Colonic mucosa (tissue), 4 donors: ENCODE results near the gene UPF3B. TPM values are rescaled to one million over a fixed set of nuclear protein-coding genes. Genes with fewer than 3 reads are reported as not detected.

Experiments used
- DNase-seq: peaks from one replicate; pipeline ENCODE4 v3.0.0-alpha.2; 2020
- H3K27ac ChIP-seq: fragments of 200-600 bp; one replicate; pipeline ENCODE4 v1.8.0; 2021
- H3K27me3 ChIP-seq: fragments of 200-600 bp; one replicate; pipeline ENCODE4 v1.8.0; 2021
- H3K36me3 ChIP-seq: fragments of 200-600 bp; one replicate; pipeline ENCODE4 v1.8.0; 2021
- H3K4me1 ChIP-seq: fragments of 200-600 bp; one replicate; pipeline ENCODE4 v1.8.0; 2021; ENCODE audit warnings: mild to moderate bottlenecking
- H3K4me3 ChIP-seq: fragments of 200-600 bp; one replicate; pipeline ENCODE4 v1.8.0; 2021
- H3K9ac ChIP-seq, 2 donors: one replicate each; pipeline ENCODE4 v1.7.0; 2013; ENCODE audit warnings: control low read depth in 2 of 2, low read depth in 2 of 2, low read length in 2 of 2
- H3K9me3 ChIP-seq: fragments of 200-600 bp; one replicate; pipeline ENCODE4 v1.8.0; 2021
- intact Hi-C: fragments of 100-400 bp; cut with DNase I; formaldehyde crosslinking; loops from one replicate; pipeline ENCODE4 v1.14.1; 2022
- total RNA-seq, 2 donors: library from RNA; stranded (reverse); fragmentation: NEBNext Ultra II Directional in 1 of 2; extraction: Animal tissue kit (Norgen Biotek cat#: 25700) in 1 of 2; gene quantifications; one replicate each; pipeline ENCODE4 v1.2.1, GENCODE V29; 2021
- TF ChIP-seq, protein P1 (sequence below): fragments of 200-600 bp; IDR thresholded peaks from one replicate; pipeline ENCODE4 v1.8.0; 2022; ENCODE audit warnings: antibody characterized with exemption, mild to moderate bottlenecking
- donor health status: healthy.
- donor health status: DM: no; HTN: no; CAD: no.
- donor health status: DM: no; HTN: no; CAD: no.

Gene UPF3B
- total RNA-seq, 2 donors from 2014 or later, result 10.2 to 10.5 TPM

DNA sequence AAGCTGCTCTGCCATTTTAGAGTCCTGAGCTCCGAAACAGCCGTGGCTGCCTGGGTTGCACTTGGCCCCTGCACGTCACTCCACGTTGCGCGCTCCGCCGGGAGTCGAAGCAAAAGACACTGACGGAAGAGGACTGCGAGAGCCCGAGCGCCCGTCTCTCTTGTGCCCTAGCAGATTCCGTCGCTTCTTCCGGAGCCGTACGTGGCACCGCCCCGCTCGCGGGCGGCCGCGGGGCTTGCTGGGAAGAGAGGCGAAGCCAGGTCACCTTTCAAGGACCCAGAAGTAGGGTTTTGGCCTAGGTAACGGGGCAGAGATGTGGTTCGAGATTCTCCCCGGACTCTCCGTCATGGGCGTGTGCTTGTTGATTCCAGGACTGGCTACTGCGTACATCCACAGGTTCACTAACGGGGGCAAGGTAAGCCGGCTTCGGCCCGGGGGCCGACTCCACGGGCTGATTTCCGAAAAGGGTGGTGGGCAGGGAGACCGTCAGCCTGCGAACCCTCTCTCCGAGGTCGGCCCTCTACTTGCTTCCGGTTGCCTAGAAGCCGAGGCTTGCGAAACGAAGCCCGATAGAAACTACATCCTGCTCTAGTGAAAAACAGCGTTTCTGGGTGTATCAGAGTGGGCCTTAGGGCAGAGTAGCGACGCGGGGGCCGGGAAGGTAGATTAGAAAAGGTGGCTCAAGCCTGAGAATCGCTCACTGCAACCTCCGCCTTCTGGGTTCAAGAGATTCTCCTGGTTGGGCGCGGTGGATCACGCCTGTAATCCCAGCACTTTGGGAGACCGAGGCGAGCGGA, 19.0 kb upstream of the UPF3B start, which contains the start of the genes NDUFA1 and RNF113A:
NDUFA1 (plus strand) TSS at position 234 of the 797 bp plus-strand sequence; CDS start at position 314, 80 bp downstream.
RNF113A (minus strand) TSS at position 135 of the 797 bp plus-strand sequence; CDS start at position 15, 120 bp downstream.
- peak within 1 kb of the TSS; percentile 79 for H3K27ac ChIP-seq
- H3K27me3 ChIP-seq, result no peaks in the 10 kb centered on the region
- no peaks in the 10 kb centered on the region for H3K4me1 ChIP-seq
- intact Hi-C loops, result no loop called here
- peak within 1 kb of the TSS; percentile 42 for H3K4me3 ChIP-seq
- no peaks in the 10 kb centered on the region for H3K36me3 ChIP-seq
- no peaks in the 10 kb centered on the region for H3K9me3 ChIP-seq
- H3K9ac ChIP-seq, result peak within 1 kb of the TSS; percentile 89 to 95
- peak; percentile 87 for DNase-seq
- TF ChIP-seq, protein P1, sequence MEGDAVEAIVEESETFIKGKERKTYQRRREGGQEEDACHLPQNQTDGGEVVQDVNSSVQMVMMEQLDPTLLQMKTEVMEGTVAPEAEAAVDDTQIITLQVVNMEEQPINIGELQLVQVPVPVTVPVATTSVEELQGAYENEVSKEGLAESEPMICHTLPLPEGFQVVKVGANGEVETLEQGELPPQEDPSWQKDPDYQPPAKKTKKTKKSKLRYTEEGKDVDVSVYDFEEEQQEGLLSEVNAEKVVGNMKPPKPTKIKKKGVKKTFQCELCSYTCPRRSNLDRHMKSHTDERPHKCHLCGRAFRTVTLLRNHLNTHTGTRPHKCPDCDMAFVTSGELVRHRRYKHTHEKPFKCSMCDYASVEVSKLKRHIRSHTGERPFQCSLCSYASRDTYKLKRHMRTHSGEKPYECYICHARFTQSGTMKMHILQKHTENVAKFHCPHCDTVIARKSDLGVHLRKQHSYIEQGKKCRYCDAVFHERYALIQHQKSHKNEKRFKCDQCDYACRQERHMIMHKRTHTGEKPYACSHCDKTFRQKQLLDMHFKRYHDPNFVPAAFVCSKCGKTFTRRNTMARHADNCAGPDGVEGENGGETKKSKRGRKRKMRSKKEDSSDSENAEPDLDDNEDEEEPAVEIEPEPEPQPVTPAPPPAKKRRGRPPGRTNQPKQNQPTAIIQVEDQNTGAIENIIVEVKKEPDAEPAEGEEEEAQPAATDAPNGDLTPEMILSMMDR, result no peak

DNA sequence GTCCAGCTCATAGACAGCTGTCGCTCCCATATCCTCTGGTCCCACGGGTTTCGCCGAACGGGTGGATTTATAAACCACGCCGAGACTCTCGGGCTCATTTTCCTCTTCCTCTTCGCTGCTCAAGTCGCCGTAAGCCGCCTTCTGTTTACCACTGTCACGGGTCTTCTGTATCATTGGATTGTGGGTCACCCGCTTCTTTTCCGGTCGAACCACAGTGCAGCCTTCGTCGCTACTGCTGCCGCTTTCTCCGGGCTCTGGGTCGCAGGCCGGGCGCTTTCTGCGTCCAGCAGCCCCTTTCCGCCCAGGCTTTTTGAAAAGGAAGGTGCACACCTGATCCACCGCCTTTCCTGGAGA, 18.5 kb upstream of the UPF3B start:
- Histone ChIP-seq H3K27ac (peak overlapping the region; percentile 79), H3K9ac (peak overlapping the region; percentile 68 to 95), H3K4me1 (no peaks in the 10 kb centered on the region), H3K27me3 (no peaks in the 10 kb centered on the region), H3K36me3 (no peaks in the 10 kb centered on the region), H3K9me3 (no peaks in the 10 kb centered on the region), H3K4me3 (peak overlapping the region; percentile 42)
- TF ChIP-seq, protein P1, result no peak
- DNase-seq, result peak; percentile 38
- intact Hi-C loops, result no loop called here

DNA sequence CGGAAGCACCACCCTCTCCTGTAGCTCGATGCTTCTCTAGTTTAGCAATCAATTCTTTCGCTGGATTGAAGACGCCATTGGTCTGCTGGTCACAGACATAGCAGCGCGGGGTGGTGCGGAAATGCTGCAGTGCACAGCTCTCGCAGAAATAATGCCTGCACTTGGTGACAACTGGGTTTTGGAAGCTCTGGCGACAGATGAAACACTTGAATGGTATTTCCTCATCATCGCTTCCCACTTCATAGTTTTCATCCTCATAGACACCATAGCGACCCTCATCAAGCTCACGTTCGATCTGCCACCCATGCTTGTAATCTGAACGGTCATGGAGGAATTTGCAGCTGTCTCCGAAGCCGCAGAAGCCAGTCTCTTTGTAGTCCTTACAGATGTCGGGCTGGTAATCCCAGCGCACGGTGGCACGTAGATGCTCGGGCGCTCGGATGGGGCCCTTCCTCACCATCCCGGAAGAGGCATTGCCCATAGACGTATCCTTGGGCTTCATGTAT, 17.9 kb upstream of the UPF3B start:
- intact Hi-C loops, result no loop called here
- Histone ChIP-seq H3K27ac (peak overlapping the region; percentile 79), H3K36me3 (no peaks in the 10 kb centered on the region), H3K4me3 (peak overlapping the region; percentile 42), H3K9me3 (no peaks in the 10 kb centered on the region), H3K9ac (peak overlapping the region; percentile 68 to 95), H3K27me3 (no peaks in the 10 kb centered on the region), H3K4me1 (no peaks in the 10 kb centered on the region)
- DNase-seq, result peak; percentile 28
- TF ChIP-seq, protein P1, result no peak

DNA sequence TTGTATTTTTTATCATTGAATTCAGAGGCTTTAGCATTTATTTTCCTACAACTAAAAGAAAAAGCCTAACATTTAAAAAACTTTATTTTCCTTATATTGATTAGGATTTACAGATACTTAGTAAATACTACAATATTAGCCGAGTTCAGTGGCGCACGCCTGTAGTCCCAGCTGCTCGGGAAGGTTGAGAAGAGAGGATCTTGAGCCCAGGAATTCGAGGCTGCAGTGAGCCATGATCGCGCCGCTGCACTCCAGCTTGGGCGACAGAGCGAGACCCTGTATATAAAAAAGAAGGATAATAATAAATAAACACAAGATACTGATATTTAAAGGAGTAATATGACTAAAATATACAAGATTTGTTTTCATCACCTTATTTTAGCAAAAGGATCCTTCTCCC, 681 bp upstream of the UPF3B start:
- intact Hi-C loops, result no loop called here
- H3K4me1 ChIP-seq, result no peaks in the 10 kb centered on the region
- H3K27me3 ChIP-seq, result peaks cover 4% of the 10 kb centered on the region
- TF ChIP-seq, protein P1, result no peak
- no peak for DNase-seq
- H3K4me3 ChIP-seq, result peak overlapping the region; percentile 29
- no peaks in the 10 kb centered on the region for H3K36me3 ChIP-seq
- peak overlapping the region; percentile 88 for H3K27ac ChIP-seq
- peak overlapping the region in 1 of 2 donors; percentile 46 for H3K9ac ChIP-seq
- no peaks in the 10 kb centered on the region for H3K9me3 ChIP-seq

DNA sequence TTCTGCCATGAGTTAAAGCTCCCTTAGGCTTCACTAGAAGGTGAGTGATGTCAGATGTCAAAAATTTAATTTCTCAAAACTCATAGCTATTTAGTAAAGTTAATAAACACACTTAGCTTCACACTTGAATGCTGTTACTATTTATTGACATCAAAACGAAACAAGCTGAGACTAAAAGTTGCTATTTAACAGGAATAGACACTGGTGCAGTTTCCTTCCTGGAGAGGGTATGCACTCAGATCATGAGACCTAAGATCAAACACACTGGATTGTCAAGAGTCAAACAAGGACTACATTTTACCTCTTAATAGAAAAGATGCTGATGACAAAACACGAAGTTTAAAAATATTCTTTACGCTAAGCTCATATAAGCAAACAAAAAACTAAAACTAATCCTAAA, 18.9 kb downstream of the UPF3B start:
- DNase-seq, result no peak
- H3K27me3 ChIP-seq, result no peaks in the 10 kb centered on the region
- H3K4me1 ChIP-seq, result no peaks in the 10 kb centered on the region
- no peaks in the 10 kb centered on the region for H3K36me3 ChIP-seq
- no peak overlapping the region for H3K4me3 ChIP-seq
- no peak overlapping the region for H3K9ac ChIP-seq
- H3K9me3 ChIP-seq, result no peaks in the 10 kb centered on the region
- TF ChIP-seq, protein P1, result no peak
- no peak overlapping the region for H3K27ac ChIP-seq
- intact Hi-C loops, result no loop called here
